ENCODE results near the gene UNC93B1.
"Not testable (repeated sequence)": the region's sequence is repeated elsewhere in the genome, so short reads cannot be mapped to it uniquely, and the experiment has no call there.

UNC93B1 gene

GRCh38 chr11:67990546-67991346 is 13.2 kb downstream of the UNC93B1 start:
- not testable (repeated sequence) for DNase-seq

GRCh38 chr11:67985302-67985701 is 18.6 kb downstream of the UNC93B1 start:
- DNase-seq: not testable (repeated sequence)

- DNase-seq: no peak
Observed at GRCh38 chr11:67983951-67984350, 19.9 kb downstream of the UNC93B1 start.

- not testable (repeated sequence) for DNase-seq
Observed at GRCh38 chr11:67982255-67982857, 21.5 kb downstream of the UNC93B1 start.

GRCh38 chr11:67981226-67981625 is 22.7 kb downstream of the UNC93B1 start:
- DNase-seq: not testable (repeated sequence)

GRCh38 chr11:67978766-67979418 is 25.0 kb downstream of the UNC93B1 start:
- DNase-seq: not testable (repeated sequence)

- DNase-seq: not testable (repeated sequence)
Observed at GRCh38 chr11:67974746-67975145, 29.2 kb downstream of the UNC93B1 start.

- DNase-seq: not testable (repeated sequence)
Observed at GRCh38 chr11:67965830-67966348, 38.0 kb downstream of the UNC93B1 start.

GRCh38 chr11:67964746-67965145 is 39.2 kb downstream of the UNC93B1 start:
- DNase-seq: not testable (repeated sequence)

GRCh38 chr11:67963879-67964278 is 40.0 kb downstream of the UNC93B1 start:
- DNase-seq: not testable (repeated sequence)

- not testable (repeated sequence) for DNase-seq
Observed at GRCh38 chr11:67963217-67963616, 40.7 kb downstream of the UNC93B1 start.

GRCh38 chr11:67956236-67956635 is 47.7 kb downstream of the UNC93B1 start:
- not testable (repeated sequence) for DNase-seq

GRCh38 chr11:67955461-67956007 is 48.4 kb downstream of the UNC93B1 start:
- DNase-seq: not testable (repeated sequence)

GRCh38 chr11:67954971-67955370 is 48.9 kb downstream of the UNC93B1 start:
- DNase-seq: not testable (repeated sequence)

- DNase-seq: not testable (repeated sequence)
Observed at GRCh38 chr11:67954251-67954650, 49.6 kb downstream of the UNC93B1 start.

GRCh38 chr11:67950705-67951104 is 53.2 kb downstream of the UNC93B1 start:
- DNase-seq: not testable (repeated sequence)

- DNase-seq: not testable (repeated sequence)
Observed at GRCh38 chr11:67947785-67948184, 56.1 kb downstream of the UNC93B1 start.

- not testable (repeated sequence) for DNase-seq
Observed at GRCh38 chr11:67946403-67946802, 57.5 kb downstream of the UNC93B1 start.

GRCh38 chr11:67943406-67943805 is 60.5 kb downstream of the UNC93B1 start:
- DNase-seq: not testable (repeated sequence)

Data from NCI-H1436 treated with DMSO at 0.1 percent for 48 hours (cell line).